IPS DF 6.9 (cell line): ENCODE measurements around the gene PEX11A.
A peak's percentile ranks its signal among the peaks of the same experiment; 100 is the strongest.

Experiments used
- DNase-seq: peaks from one replicate; pipeline ENCODE4 v3.0.0-alpha.2; 2013; ENCODE audit warnings: low read depth, low spot score
- H3K27ac ChIP-seq: one replicate; pipeline ENCODE4 v1.5.1; 2013; ENCODE audit warnings: low read length, control low read depth
- H3K27me3 ChIP-seq: 2 replicates; pipeline ENCODE4 v1.6.1; 2013; ENCODE audit warnings: mild to moderate bottlenecking, low read length; ENCODE audit not compliant: control insufficient read depth, insufficient read depth
- H3K36me3 ChIP-seq: 2 replicates; pipeline ENCODE4 v1.6.1; 2013; ENCODE audit warnings: low read length; ENCODE audit not compliant: control insufficient read depth, insufficient read depth
- H3K4me1 ChIP-seq: 2 replicates; pipeline ENCODE4 v1.6.1; 2013; ENCODE audit warnings: low read length; ENCODE audit not compliant: control insufficient read depth, insufficient read depth
- H3K4me3 ChIP-seq: 2 replicates; pipeline ENCODE4 v1.5.1; 2013; ENCODE audit warnings: mild to moderate bottlenecking, low read length
- H3K9me3 ChIP-seq: 2 replicates; pipeline ENCODE4 v1.6.1; 2013; ENCODE audit warnings: low read length, inconsistent platforms; ENCODE audit not compliant: control insufficient read depth, insufficient read depth
- WGBS: extraction: QIAGEN DNeasy Blood & Tissue Kit; methylation state at CpG from one replicate; pipeline ENCODE4 v1.1.7; 2013; ENCODE audit warnings: mixed read lengths, missing lambda C conversion rate; ENCODE audit not compliant: insufficient read length, insufficient coverage; 5-methylcytosine and 5-hydroxymethylcytosine counted together

PEX11A gene

DNA sequence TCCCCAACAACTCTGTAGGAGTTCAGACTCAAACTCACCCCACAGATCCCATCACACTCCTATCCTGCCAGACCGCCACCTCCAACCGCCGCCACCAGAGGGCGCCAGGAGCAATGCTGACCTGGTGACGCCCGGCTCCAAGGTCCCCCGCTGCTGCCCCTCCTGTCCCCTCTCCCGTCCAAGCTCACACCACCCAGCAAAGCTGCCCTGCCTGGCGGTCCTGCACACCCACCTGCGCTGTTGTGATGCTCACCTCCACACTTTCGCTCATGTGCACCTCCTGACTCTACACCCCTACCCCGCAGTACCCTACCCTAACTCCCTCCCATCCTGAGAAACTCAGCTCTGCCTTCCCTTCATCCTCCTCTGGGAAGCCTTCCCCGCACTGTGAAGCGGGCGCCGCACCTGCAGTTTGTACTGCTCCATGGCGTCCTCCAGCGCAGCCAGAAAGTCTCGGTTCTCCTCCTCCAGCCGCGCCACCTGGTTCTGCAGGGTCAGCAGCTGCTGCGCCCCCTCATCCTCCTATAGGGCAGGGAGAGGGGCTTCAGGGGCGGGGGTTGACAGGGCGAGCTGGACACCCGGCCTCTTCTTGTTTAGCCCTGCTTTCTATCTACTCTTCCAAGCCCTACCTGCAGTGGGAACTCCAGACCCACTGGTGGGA, 43.2 kb downstream of the PEX11A start:
- no peak overlapping the region for H3K4me3 ChIP-seq
- no CpG with 5 or more reads among the region's 25 CpGs for WGBS
- DNase-seq: peak; percentile 48

DNA sequence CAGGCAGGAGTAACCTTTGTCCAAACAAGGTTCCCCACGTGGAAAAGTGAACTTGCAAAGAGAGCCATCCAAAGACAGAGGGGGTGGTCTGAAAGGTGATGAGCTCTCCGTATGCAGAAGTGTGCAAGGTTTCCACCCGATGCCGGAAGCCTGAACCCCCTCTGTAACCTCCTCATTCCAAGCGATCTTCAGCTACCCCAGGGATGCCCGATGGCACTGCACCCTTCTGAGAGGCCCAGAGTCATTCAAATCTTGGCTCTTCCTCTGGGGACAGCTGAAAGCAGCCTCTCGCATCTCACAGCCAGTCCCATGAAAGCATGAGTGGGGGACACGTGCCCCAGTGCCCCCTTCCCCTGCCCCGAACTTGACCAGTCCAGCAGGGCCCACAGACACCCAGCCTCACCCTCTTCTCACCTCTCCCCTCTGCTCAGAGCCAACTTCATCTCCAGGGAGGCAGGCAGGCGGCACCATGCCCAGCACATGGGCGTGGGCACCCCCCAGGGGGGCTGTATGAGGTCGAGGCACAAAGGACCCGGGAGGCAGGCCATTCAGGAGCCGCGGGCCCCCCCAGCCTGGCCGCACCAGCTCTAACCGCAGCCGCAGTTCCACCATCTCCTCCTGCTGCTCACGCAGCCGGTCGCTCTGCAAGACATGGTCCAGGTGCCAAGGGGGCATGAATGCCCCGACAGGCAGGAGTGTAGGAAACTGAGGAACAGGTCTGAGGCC, 44.0 kb downstream of the PEX11A start:
- no CpG with 5 or more reads among the region's 22 CpGs for WGBS
- Histone ChIP-seq H3K36me3 (peaks cover 19% of the 10 kb centered on the region), H3K4me3 (no peak overlapping the region), H3K27ac (no peak overlapping the region), H3K27me3 (no peaks in the 10 kb centered on the region), H3K4me1 (peaks cover 2% of the 10 kb centered on the region), H3K9me3 (no peaks in the 10 kb centered on the region)
- no peak for DNase-seq

More for the DNA sequence above, 43.2 kb downstream of the PEX11A start:
- Histone ChIP-seq H3K27ac (no peak overlapping the region), H3K4me1 (peaks cover 2% of the 10 kb centered on the region), H3K9me3 (no peaks in the 10 kb centered on the region), H3K27me3 (no peaks in the 10 kb centered on the region), H3K36me3 (peaks cover 12% of the 10 kb centered on the region; the same call in 1 of the 2 replicates)

DNA sequence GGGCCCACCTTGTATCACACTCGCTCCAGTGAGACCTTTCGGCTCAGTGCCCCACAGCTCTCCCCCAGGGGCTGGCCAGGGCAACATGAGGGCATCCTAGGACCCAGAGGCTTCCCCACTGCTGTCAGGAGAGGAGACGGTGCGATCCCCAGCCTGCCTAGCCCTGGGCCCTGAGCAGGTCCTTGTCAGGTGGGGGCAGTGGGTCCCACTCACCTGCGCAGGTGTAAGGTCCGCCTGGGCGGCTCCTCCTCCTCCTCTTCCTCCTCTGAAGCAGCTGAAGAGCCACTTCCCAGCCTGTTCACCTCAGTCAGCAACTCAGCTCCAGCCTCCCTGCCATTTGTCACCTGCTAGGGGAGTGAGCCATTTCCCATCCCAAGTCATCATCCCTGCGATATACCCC, 44.9 kb downstream of the PEX11A start:
- no peak for DNase-seq
- Histone ChIP-seq H3K27me3 (no peaks in the 10 kb centered on the region), H3K4me1 (peaks cover 2% of the 10 kb centered on the region), H3K36me3 (peaks cover 19% of the 10 kb centered on the region), H3K4me3 (no peak overlapping the region), H3K27ac (no peak overlapping the region), H3K9me3 (no peaks in the 10 kb centered on the region)
- no CpG with 5 or more reads among the region's 8 CpGs for WGBS

- H3K9me3 ChIP-seq: no peaks in the 10 kb centered on the region
- H3K36me3 ChIP-seq: peaks cover 17% of the 10 kb centered on the region
- H3K27ac ChIP-seq: no peak overlapping the region
- H3K4me3 ChIP-seq: no peak overlapping the region
- no CpG with 5 or more reads among the region's 16 CpGs for WGBS
- no peaks in the 10 kb centered on the region for H3K27me3 ChIP-seq
- DNase-seq: no peak
- no peaks in the 10 kb centered on the region for H3K4me1 ChIP-seq
Observed at GRCh38 chr15:89642106-89642505, 48.4 kb downstream of the PEX11A start.

DNA sequence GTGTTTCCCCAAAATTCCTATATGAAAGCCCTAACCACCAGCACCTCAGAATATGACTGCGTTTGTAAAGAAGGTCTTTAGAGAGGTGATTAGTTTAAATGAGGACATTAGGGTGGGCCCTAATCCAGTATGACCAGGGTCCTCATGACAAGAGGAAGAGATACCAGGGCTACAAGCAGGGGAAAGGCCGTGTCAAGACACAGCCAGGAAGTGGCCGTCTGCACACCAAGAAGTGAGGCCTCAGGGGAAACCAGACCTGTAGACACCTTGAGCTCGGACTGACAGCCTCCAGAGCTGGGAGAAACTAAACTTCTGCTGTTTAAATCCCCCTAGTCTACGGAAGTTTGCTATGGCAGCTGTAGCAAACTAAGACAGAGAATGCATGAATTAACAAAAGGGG, 49.5 kb downstream of the PEX11A start:
- H3K27me3 ChIP-seq: no peaks in the 10 kb centered on the region
- no peak for DNase-seq
- peaks cover 15% of the 10 kb centered on the region for H3K36me3 ChIP-seq
- no peak overlapping the region for H3K27ac ChIP-seq
- no peak overlapping the region for H3K4me3 ChIP-seq
- no CpG with 5 or more reads among the region's 5 CpGs for WGBS
- H3K9me3 ChIP-seq: no peaks in the 10 kb centered on the region
- no peaks in the 10 kb centered on the region for H3K4me1 ChIP-seq

GRCh38 chr15:89640245-89640644, 50.3 kb downstream of the PEX11A start:
- Histone ChIP-seq H3K36me3 (peaks cover 15% of the 10 kb centered on the region), H3K9me3 (no peaks in the 10 kb centered on the region), H3K4me3 (no peak overlapping the region), H3K27me3 (no peaks in the 10 kb centered on the region), H3K4me1 (no peaks in the 10 kb centered on the region), H3K27ac (no peak overlapping the region)
- DNase-seq: no peak
- WGBS: no CpG with 5 or more reads among the region's 5 CpGs

- Histone ChIP-seq H3K4me3 (no peak overlapping the region), H3K9me3 (peaks cover 3% of the 10 kb centered on the region; the same call in 1 of the 2 replicates), H3K27me3 (no peaks in the 10 kb centered on the region), H3K36me3 (peaks cover 50% of the 10 kb centered on the region), H3K4me1 (no peaks in the 10 kb centered on the region; the same call in 1 of the 2 replicates), H3K27ac (no peak overlapping the region)
- DNase-seq: no peak
- no CpG with 5 or more reads among the region's 23 CpGs for WGBS
Observed at GRCh38 chr15:89633585-89633984, 57.0 kb downstream of the PEX11A start.

GRCh38 chr15:89632563-89633430, 57.8 kb downstream of the PEX11A start:
- H3K27ac ChIP-seq: no peak overlapping the region
- H3K9me3 ChIP-seq: peaks cover 3% of the 10 kb centered on the region; the same call in 1 of the 2 replicates
- H3K4me1 ChIP-seq: no peaks in the 10 kb centered on the region; the same call in 1 of the 2 replicates
- H3K36me3 ChIP-seq: peaks cover 57% of the 10 kb centered on the region
- no peak for DNase-seq
- H3K27me3 ChIP-seq: no peaks in the 10 kb centered on the region
- no peak overlapping the region for H3K4me3 ChIP-seq
- no CpG with 5 or more reads among the region's 18 CpGs for WGBS

GRCh38 chr15:89631902-89632264, 58.7 kb downstream of the PEX11A start:
- DNase-seq: no peak
- peaks cover 66% of the 10 kb centered on the region for H3K36me3 ChIP-seq
- H3K4me3 ChIP-seq: no peak overlapping the region
- H3K27ac ChIP-seq: no peak overlapping the region
- no peaks in the 10 kb centered on the region; the same call in 1 of the 2 replicates for H3K4me1 ChIP-seq
- WGBS: no CpG with 5 or more reads among the region's 10 CpGs
- peaks cover 3% of the 10 kb centered on the region; the same call in 1 of the 2 replicates for H3K9me3 ChIP-seq
- H3K27me3 ChIP-seq: no peaks in the 10 kb centered on the region
